HG03354 (cell line): ENCODE results near the gene CFAP74.

Experiments
- ATAC-seq: cut with Tn5 transposase; IDR thresholded peaks from one replicate; pipeline ENCODE4 v1.9.1; 2021; ENCODE audit warnings: mild to moderate bottlenecking; ENCODE audit not compliant: unreplicated experiment, poor library complexity, severe bottlenecking

The CFAP74 gene

GRCh38 chr1:1973716-1974642, 29.6 kb downstream of the CFAP74 start:
- ATAC-seq, result no peak

- ATAC-seq, result no peak
Observed at GRCh38 chr1:1972976-1973715, 30.4 kb downstream of the CFAP74 start.

GRCh38 chr1:1971688-1972087, 31.9 kb downstream of the CFAP74 start:
- no peak for ATAC-seq

- ATAC-seq, result no peak
Observed at GRCh38 chr1:1971017-1971416, 32.6 kb downstream of the CFAP74 start.

GRCh38 chr1:1969953-1970716, 33.5 kb downstream of the CFAP74 start:
- no peak for ATAC-seq

- ATAC-seq, result no peak
Observed at GRCh38 chr1:1969505-1969900, 34.1 kb downstream of the CFAP74 start.

- ATAC-seq, result no peak
Observed at GRCh38 chr1:1968767-1969504, 34.6 kb downstream of the CFAP74 start.

GRCh38 chr1:1967879-1968278, 35.7 kb downstream of the CFAP74 start:
- ATAC-seq, result no peak

- ATAC-seq, result no peak
Observed at GRCh38 chr1:1967151-1967550, 36.4 kb downstream of the CFAP74 start.

GRCh38 chr1:1966071-1966740, 37.4 kb downstream of the CFAP74 start:
- no peak for ATAC-seq

- no peak for ATAC-seq
Observed at GRCh38 chr1:1965546-1965945, 38.0 kb downstream of the CFAP74 start.

GRCh38 chr1:1964811-1965210, 38.8 kb downstream of the CFAP74 start:
- no peak for ATAC-seq

GRCh38 chr1:1963570-1963969, 40.0 kb downstream of the CFAP74 start:
- no peak for ATAC-seq

- no peak for ATAC-seq
Observed at GRCh38 chr1:1962752-1963151, 40.8 kb downstream of the CFAP74 start.

GRCh38 chr1:1960480-1961196, 42.9 kb downstream of the CFAP74 start:
- ATAC-seq, result no peak

GRCh38 chr1:1959840-1960479, 43.6 kb downstream of the CFAP74 start:
- ATAC-seq, result no peak

GRCh38 chr1:1959459-1959839, 44.1 kb downstream of the CFAP74 start:
- no peak for ATAC-seq

GRCh38 chr1:1958071-1958541, 45.5 kb downstream of the CFAP74 start:
- no peak for ATAC-seq
